GM23338 (cell line): ENCODE results near the gene USP49. TPM values are rescaled to one million over a fixed set of nuclear protein-coding genes. Genes with fewer than 3 reads are reported as not detected.

Experiments
- ATAC-seq: fragments of 200-7000 bp; cut with Tn5 transposase; 3 replicates; pipeline ENCODE4 v1.9.1; 2020
- DNase-seq: peaks from one replicate; pipeline ENCODE4 v3.0.0-alpha.2; 2015; ENCODE audit warnings: low spot score
- H2AFZ ChIP-seq: fragments of 200-600 bp; sonication (generic); 2 replicates; pipeline ENCODE4 v1.8.0; 2016; ENCODE audit warnings: antibody characterized with exemption, mild to moderate bottlenecking, moderate library complexity
- H3F3A ChIP-seq: fragments of 200-600 bp; sonication (generic); replicated peaks from 2 replicates; pipeline ENCODE4 v1.8.0; 2017; ENCODE audit warnings: antibody characterized with exemption, mixed run types, low read depth
- H3K27ac ChIP-seq: fragments of 200-600 bp; sonication (generic); 2 replicates; pipeline ENCODE4 v1.6.1; 2016; ENCODE audit warnings: low read depth
- H3K27me3 ChIP-seq: fragments of 200-600 bp; sonication (generic); 2 replicates; pipeline ENCODE4 v1.8.0; 2016; ENCODE audit warnings: mild to moderate bottlenecking, mixed run types, moderate library complexity; ENCODE audit not compliant: insufficient read depth
- H3K36me3 ChIP-seq: fragments of 200-600 bp; sonication (generic); 2 replicates; pipeline ENCODE4 v1.8.0; 2016; ENCODE audit warnings: mild to moderate bottlenecking; ENCODE audit not compliant: insufficient read depth
- H3K4me1 ChIP-seq: fragments of 200-600 bp; sonication (generic); 2 replicates; pipeline ENCODE4 v1.8.0; 2016; ENCODE audit warnings: mild to moderate bottlenecking, moderate library complexity; ENCODE audit not compliant: insufficient read depth
- H3K4me2 ChIP-seq: fragments of 200-600 bp; sonication (generic); 2 replicates; pipeline ENCODE4 v1.7.1; 2017; ENCODE audit warnings: mixed run types
- H3K4me3 ChIP-seq: fragments of 200-600 bp; sonication (generic); 2 replicates; pipeline ENCODE4 v1.6.1; 2016; ENCODE audit warnings: mixed run types
- H3K79me2 ChIP-seq: fragments of 200-600 bp; sonication (generic); replicated peaks from 2 replicates; pipeline ENCODE4 v1.8.0; 2017; ENCODE audit warnings: mild to moderate bottlenecking; ENCODE audit not compliant: insufficient read depth
- H3K9me2 ChIP-seq: fragments of 200-600 bp; sonication (generic); 2 replicates; pipeline ENCODE4 v1.8.0; 2017; ENCODE audit not compliant: insufficient read depth
- H4K20me1 ChIP-seq: fragments of 200-600 bp; sonication (generic); replicated peaks from 2 replicates; pipeline ENCODE4 v1.8.0; 2017; ENCODE audit warnings: mild to moderate bottlenecking; ENCODE audit not compliant: insufficient read depth
- H3K27ac Mint-ChIP-seq: 2 replicates; pipeline ENCODE4 v1.8.0; 2020; ENCODE audit warnings: inconsistent platforms, mild to moderate bottlenecking, moderate library complexity, mixed read lengths
- H3K27me3 Mint-ChIP-seq: 3 replicates; pipeline ENCODE4 v1.8.0; 2022; ENCODE audit warnings: low read depth, mild to moderate bottlenecking, moderate library complexity, mixed read lengths, inconsistent platforms; ENCODE audit not compliant: insufficient read depth, poor library complexity
- H3K36me3 Mint-ChIP-seq: 3 replicates; pipeline ENCODE4 v1.8.0; 2021; ENCODE audit warnings: low read depth, mild to moderate bottlenecking, inconsistent platforms, moderate library complexity, mixed read lengths
- H3K4me1 Mint-ChIP-seq: 3 replicates; pipeline ENCODE4 v1.8.0; 2020; ENCODE audit warnings: mild to moderate bottlenecking, inconsistent platforms, mixed read lengths
- H3K4me3 Mint-ChIP-seq: 3 replicates; pipeline ENCODE4 v1.8.0; 2021; ENCODE audit warnings: moderate library complexity, mild to moderate bottlenecking, inconsistent platforms, mixed read lengths
- H3K9me3 Mint-ChIP-seq: 3 replicates; pipeline ENCODE4 v1.8.0; 2020; ENCODE audit warnings: moderate library complexity, mild to moderate bottlenecking, inconsistent platforms, mixed read lengths
- CREB1 ChIP-seq: fragments of 250-450 bp; sonication (Bioruptor Pico); IDR thresholded peaks from 2 replicates; pipeline ENCODE4 v1.5.0; 2020; ENCODE audit warnings: low read depth, mild to moderate bottlenecking, moderate library complexity
- EZH2 ChIP-seq: fragments of 200-600 bp; sonication (generic); IDR thresholded peaks from one replicate; pipeline ENCODE4 v1.8.0; 2017; ENCODE audit warnings: antibody characterized with exemption, mild to moderate bottlenecking, low read depth; ENCODE audit not compliant: unreplicated experiment
- EZH2phosphoT487 ChIP-seq: fragments of 200-600 bp; sonication (generic); IDR thresholded peaks from one replicate; pipeline ENCODE4 v1.8.1; 2018; ENCODE audit warnings: antibody characterized with exemption; ENCODE audit not compliant: unreplicated experiment
- JUNB ChIP-seq: IDR thresholded peaks from one replicate; pipeline ENCODE4 v1.6.1; 2016; ENCODE audit warnings: antibody characterized with exemption; ENCODE audit not compliant: unreplicated experiment
- NANOG ChIP-seq: IDR thresholded peaks from 2 replicates; pipeline ENCODE4 v1.6.1; 2016; ENCODE audit warnings: antibody characterized with exemption, borderline replicate concordance
- POLR2AphosphoS5 ChIP-seq: IDR thresholded peaks from 2 replicates; pipeline ENCODE4 v1.6.1; 2016; ENCODE audit warnings: antibody characterized with exemption, low read depth
- REST ChIP-seq: IDR thresholded peaks from one replicate; pipeline ENCODE4 v1.6.1; 2018; ENCODE audit warnings: antibody characterized with exemption; ENCODE audit not compliant: unreplicated experiment
- STAT1 ChIP-seq: IDR thresholded peaks from one replicate; pipeline ENCODE4 v1.6.1; 2016; ENCODE audit warnings: antibody characterized with exemption; ENCODE audit not compliant: unreplicated experiment
- polyA plus RNA-seq: library from polyadenylated mRNA; unstranded; fragments of >200 nt; fragmentation: Nextera tagmentation; extraction: Ambion mirVana; gene quantifications from 2 replicates; pipeline ENCODE4 v1.2.1, GENCODE V29; 2016
- total RNA-seq: library from RNA; depleted of rRNA; stranded (reverse); fragments of >200 nt; shearing (Covaris generic); gene quantifications from 2 replicates; pipeline ENCODE4 v1.2.3, GENCODE V29; 2014
- TF ChIP-seq, protein P1 (sequence below): IDR thresholded peaks from 2 replicates; pipeline ENCODE4 v1.6.1; 2016; ENCODE audit warnings: antibody characterized with exemption

USP49 gene
- total and polyA plus RNA-seq, 2 experiments from 2014 or later = 5.9 to 21.5 TPM

- TF ChIP-seq, protein P1, sequence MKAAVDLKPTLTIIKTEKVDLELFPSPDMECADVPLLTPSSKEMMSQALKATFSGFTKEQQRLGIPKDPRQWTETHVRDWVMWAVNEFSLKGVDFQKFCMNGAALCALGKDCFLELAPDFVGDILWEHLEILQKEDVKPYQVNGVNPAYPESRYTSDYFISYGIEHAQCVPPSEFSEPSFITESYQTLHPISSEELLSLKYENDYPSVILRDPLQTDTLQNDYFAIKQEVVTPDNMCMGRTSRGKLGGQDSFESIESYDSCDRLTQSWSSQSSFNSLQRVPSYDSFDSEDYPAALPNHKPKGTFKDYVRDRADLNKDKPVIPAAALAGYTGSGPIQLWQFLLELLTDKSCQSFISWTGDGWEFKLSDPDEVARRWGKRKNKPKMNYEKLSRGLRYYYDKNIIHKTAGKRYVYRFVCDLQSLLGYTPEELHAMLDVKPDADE = no peak
- TF ChIP-seq EZH2 (no peak), POLR2AphosphoS5 (no peak), NANOG (no peak), CREB1 (no peak)
These were observed 150.9 kb downstream of the USP49 start (continued) for GRCh38 chr6:41744236-41744787.

DNA sequence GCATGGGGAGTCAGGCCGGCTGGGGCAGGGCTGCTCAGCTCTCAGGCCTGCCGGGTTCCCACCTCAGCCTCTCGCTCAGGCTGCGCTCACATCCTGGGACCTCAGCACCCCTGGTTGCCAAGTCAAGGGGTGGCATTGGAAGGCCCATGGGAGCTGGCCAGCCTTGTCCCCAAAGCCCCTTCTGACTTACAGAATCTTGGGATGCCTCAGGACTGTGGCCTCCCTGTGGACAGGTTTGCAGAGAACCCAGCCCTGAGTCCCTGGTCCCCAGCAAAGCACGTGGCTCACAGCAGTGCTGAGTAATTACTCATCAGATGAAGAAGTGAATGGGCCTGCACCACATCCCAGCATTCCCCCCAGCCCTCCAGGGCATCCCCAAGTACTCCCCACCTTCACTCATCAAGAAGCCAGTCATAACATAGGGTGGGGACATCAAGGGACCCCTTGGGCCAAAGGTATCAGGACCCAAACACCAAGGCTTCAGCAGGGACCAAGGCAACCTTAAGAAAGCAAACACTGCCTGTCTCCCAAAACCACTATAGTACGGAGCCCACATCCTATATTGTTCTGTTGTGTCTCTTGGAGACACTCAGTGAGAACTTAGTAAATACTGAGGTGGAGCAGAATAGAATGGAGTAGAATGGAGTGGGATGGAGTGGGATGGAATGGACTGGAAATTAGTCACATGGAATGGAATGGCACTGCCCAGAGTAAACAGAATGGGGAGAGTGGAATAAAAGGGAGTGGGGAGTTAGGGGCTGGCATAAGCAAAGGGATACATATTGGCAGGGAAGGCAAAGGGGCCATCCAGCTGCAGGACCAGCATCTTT lies 151.6 kb downstream of the USP49 start:
- H3K79me2 ChIP-seq = no peaks in the 10 kb centered on the region
- ATAC-seq (no peak), DNase-seq (no peak)
- no peak overlapping the region for H3K4me3 ChIP-seq
- Mint-ChIP-seq H3K4me1 (peaks cover 4% of the 10 kb centered on the region; the same call in 2 of the 3 replicates), H3K27me3 (peaks cover 2% of the 10 kb centered on the region), H3K9me3 (no peaks in the 10 kb centered on the region), H3K27ac (no peak overlapping the region), H3K36me3 (no peaks in the 10 kb centered on the region), H3K4me3 (no peak overlapping the region)
- no peaks in the 10 kb centered on the region for H3F3A ChIP-seq
- H3K27ac ChIP-seq = no peak overlapping the region
- H3K9me2 ChIP-seq = no peaks in the 10 kb centered on the region
- TF ChIP-seq STAT1 = no peak
- TF ChIP-seq EZH2phosphoT487 = no peak
- no peak for TF ChIP-seq REST
- no peak for TF ChIP-seq JUNB
- H3K36me3 ChIP-seq = no peaks in the 10 kb centered on the region
- no peak overlapping the region for H2AFZ ChIP-seq
- no peaks in the 10 kb centered on the region for H3K27me3 ChIP-seq
- no peaks in the 10 kb centered on the region for H4K20me1 ChIP-seq
- H3K4me1 ChIP-seq = no peaks in the 10 kb centered on the region; the same call in 1 of the 2 replicates
- no peak overlapping the region for H3K4me2 ChIP-seq
